NB4 (cell line): ENCODE data around the gene TNIP2.

ENCODE experiments used
- POLR2A ChIP-seq: IDR thresholded peaks from 2 replicates; pipeline ENCODE4 v1.6.1; 2011; ENCODE audit warnings: mild to moderate bottlenecking; ENCODE audit not compliant: insufficient read length; ENCODE audit errors: extremely low read depth
- TF ChIP-seq, protein P1 (sequence below): IDR thresholded peaks from one replicate; pipeline ENCODE4 v1.5.1; 2012; ENCODE audit warnings: low read depth, low read length
- TF ChIP-seq, protein P2 (sequence below): IDR thresholded peaks from 2 replicates; pipeline ENCODE4 v1.6.1; 2011; ENCODE audit warnings: low read depth, low read length

DNA sequence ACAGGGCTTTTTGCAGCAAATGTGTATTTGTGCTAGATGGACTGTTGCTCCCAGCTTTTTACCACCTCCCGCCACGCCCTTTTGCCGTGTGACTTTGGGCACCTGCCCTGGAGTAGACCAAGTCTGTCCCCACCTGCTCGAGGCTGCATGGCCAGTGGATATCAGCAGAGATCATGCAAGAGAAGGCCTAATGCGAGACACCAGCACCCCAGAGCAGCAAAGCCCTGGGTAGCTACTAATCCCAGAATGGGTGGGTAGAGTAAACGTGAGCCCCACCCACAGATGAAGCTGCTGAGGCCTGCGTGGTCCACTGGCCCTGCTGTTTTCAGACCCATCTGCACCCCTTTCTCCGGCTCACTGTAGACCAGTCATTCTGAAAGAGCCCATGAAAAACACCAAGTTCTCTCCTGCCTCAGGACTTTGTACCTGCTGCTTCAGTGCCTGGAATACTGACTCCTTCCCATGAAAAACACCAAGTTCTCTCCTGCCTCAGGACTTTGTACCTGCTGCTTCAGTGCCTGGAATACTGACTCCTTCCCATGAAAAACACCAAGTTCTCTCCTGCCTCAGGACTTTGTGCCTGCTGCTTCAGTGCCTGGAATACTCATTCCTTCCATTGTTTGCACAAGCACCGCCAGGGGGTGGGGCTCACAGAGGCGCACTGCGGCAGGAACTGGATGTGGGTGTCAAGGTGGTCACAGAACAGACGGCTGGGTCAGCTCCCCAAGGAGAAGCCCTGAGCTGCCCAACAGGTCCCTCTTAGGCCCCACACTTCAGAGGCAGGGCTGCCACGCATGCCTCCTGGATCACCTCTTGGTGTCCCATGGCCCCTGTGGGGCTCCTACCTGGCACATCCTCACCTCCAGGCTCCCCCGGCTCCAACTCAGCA lies 5.1 kb upstream of the TNIP2 start:
- TF ChIP-seq, protein P1, sequence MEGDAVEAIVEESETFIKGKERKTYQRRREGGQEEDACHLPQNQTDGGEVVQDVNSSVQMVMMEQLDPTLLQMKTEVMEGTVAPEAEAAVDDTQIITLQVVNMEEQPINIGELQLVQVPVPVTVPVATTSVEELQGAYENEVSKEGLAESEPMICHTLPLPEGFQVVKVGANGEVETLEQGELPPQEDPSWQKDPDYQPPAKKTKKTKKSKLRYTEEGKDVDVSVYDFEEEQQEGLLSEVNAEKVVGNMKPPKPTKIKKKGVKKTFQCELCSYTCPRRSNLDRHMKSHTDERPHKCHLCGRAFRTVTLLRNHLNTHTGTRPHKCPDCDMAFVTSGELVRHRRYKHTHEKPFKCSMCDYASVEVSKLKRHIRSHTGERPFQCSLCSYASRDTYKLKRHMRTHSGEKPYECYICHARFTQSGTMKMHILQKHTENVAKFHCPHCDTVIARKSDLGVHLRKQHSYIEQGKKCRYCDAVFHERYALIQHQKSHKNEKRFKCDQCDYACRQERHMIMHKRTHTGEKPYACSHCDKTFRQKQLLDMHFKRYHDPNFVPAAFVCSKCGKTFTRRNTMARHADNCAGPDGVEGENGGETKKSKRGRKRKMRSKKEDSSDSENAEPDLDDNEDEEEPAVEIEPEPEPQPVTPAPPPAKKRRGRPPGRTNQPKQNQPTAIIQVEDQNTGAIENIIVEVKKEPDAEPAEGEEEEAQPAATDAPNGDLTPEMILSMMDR, result no peak
- TF ChIP-seq POLR2A, result no peak
- TF ChIP-seq, protein P2, sequence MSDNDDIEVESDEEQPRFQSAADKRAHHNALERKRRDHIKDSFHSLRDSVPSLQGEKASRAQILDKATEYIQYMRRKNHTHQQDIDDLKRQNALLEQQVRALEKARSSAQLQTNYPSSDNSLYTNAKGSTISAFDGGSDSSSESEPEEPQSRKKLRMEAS, result no peak
